HG02884 (cell line): ENCODE measurements around the gene ASTN2.
"Not testable (repeated sequence)": the region's sequence is repeated elsewhere in the genome, so short reads cannot be mapped to it uniquely, and the experiment has no call there.

Source experiments
- ATAC-seq: cut with Tn5 transposase; IDR thresholded peaks from one replicate; pipeline ENCODE4 v1.9.1; 2021; ENCODE audit warnings: mild to moderate bottlenecking, moderate library complexity; ENCODE audit not compliant: unreplicated experiment

ASTN2 gene

DNA sequence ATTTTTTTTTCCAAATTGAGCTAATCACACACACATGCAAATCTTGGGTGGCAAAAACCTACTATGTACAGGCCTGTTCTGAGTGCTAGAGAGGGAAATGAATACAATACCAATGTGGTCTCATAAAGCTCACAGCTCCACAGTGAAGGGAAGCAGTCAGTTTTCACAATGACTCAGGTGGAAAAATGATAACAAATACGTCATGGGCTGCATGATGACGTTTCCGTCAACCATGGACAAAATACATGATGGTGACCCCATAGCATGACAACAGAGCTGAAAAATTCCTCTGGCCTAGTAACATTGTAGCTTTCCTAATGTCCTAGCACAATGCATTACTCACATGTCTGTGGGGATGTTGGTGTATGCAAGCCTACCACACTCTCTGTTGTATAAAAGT, 475.2 kb downstream of the ASTN2 start:
- ATAC-seq, result peak; percentile 36

GRCh38 chr9:116939161-116939560, 475.7 kb downstream of the ASTN2 start:
- no peak for ATAC-seq

DNA sequence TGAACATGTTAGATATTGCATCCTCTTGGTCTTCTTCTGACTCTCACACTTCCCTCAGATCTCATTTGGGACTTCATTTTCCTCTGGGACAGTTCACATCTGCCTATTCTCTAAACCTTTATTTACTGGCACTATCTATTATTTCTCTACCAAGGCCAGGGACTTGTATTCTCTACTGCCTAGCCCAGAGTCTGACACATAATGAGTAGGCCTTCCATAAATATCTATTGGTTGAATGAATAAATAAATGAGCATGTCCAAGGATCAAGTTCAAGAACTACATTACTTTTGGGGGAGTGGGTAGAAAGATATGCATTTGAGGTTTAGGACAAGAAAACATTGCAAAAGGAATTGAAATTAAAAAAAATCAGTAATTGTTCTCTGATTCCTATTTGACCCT, 477.5 kb downstream of the ASTN2 start:
- ATAC-seq, result no peak

- no peak for ATAC-seq
Measured at GRCh38 chr9:116935149-116935897, 479.5 kb downstream of the ASTN2 start.

DNA sequence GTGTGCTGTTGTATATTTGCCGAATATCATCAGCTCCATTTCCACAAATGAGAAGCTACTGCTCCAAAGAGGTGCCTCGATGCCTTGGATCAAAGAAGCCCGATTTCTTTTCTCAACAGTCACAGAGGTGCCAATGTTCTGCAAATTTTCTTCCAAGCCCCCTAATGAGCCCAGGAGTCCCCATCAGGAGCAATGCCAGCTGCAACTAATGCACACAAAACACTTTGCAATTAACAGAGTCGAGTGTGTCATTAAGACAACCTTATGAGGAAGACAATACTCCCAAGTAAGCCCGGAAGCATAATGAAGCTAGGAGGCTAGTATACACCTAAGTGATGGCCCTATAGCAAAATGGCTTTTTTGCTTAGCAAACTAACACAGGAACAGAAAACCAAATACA, 480.7 kb downstream of the ASTN2 start:
- ATAC-seq, result no peak

DNA sequence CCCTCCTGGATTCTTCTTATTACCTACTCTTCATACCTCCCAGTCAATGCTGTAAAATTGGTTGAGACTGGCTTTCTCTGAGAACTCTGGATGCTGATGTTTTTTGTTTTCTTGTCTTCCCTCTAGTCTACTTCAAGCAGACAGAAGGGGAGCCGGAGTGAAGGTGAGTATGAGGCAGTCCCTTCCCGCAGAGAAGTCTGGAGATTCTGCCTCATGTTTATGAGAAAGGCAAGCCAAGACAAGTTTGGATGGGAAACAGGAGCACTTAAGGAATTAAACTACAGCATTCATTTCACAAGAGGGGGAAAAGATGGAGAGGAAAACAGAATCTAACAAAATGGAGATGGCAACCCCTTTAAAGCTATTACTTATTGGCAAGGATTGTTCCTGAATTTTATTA, 481.6 kb downstream of the ASTN2 start:
- ATAC-seq, result no peak

- ATAC-seq, result no peak
Measured at GRCh38 chr9:116929621-116930020, 485.2 kb downstream of the ASTN2 start.

DNA sequence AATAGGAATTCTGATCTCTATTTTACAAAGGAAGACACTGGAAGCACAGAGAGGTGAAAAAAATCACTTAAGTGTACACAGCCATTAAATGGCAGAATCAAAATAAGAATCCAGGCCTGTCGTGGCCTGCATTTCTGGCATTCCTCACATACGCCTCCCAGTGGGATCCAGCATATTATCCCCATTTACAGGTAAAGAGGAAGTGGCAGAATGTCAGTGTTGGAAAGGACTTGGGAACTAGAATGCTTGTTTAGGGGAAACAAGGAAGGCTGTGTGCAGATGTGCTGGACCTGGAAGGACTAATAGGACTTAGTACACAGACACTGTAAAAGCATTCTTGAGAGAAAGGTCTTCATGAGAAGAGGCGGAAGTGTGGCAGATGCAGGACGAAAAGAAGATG, 486.0 kb downstream of the ASTN2 start:
- no peak for ATAC-seq

DNA sequence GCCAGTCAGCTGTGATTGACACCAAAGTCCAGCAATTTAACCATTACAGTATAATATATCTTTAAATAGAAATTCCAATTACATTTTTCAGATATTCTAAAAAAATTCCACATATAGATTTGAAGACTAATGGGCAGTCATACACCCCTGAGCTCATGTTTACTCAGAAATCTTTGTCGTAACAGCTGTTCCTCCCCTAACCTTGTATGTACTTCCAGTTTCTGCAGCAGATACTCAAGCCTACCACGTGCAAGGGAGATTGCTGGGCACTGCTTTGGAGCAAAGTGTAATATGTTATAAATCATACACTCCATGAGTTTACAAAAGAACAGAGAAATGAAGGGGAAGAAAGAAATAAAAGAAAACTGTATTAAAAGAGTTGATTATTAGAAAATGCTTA, 486.6 kb downstream of the ASTN2 start:
- ATAC-seq, result no peak

DNA sequence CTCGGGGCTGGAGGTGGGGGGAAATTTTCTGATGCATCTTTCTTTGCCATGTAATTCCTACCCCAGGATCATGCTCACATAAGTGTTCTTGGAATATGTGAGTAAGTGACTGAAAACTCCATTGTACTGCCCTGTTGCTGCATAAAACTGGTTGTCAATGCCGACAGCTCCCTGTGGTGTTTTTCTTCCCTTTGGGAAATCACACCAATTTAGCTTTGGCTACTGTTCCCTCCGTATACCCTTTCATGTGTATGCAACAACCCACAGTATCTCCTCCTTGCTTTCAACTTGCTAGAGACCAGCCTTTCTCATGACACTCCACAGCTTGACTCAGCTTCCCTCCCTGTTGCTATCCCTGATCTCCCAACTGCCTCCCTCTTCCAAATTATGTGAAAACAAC, 487.1 kb downstream of the ASTN2 start:
- no peak for ATAC-seq

DNA sequence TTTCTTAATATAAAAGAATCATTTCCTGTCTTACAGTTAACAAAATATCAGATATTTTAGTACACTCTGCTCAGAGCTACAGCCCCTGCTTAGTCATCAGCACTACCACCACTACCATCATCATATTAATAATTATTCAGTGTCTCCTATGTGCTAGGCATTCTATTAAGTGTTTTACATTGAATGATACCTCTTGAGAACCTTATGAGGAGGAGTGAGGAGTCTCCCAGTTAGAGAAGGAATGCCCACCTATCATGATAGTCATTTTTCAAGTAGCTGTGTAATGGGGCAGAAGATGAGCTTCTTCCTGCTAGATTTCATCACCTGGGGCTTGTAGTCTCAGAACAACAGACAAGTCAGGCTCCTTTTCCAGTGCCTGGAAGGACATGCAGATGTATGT, 489.7 kb downstream of the ASTN2 start:
- no peak for ATAC-seq

DNA sequence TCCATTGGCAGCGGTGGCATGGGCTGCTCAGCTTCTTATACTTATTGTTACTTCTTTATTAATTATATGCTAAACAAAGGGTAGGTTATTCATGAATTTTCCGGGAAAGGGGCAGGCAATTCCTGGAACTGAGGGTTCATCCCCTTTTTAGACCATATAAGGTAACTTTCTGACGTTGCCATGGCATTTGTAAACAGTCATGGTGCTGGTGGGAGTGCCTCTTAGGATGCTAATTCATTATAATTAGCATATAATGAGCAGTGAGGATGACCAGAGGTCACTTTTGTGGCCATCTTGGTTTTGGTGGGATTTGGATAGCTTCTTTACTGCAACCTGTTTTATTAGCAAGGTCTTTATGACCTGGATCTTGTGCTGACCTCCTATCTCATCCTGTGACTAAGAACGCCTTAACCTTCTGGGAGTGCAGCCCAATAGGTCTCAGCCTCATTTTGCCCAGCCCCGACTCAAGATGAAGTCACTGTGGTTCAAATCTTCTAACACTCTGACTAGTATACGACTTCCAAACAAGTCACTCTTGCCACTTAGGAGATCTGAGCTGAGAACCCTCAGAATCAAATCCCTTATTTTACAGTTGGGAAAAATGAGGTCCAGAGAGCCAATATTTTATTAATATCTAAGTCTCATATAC, 490.3 kb downstream of the ASTN2 start:
- ATAC-seq, result no peak

- ATAC-seq, result not testable (repeated sequence)
Measured at GRCh38 chr9:116917895-116918508, 496.9 kb downstream of the ASTN2 start.

DNA sequence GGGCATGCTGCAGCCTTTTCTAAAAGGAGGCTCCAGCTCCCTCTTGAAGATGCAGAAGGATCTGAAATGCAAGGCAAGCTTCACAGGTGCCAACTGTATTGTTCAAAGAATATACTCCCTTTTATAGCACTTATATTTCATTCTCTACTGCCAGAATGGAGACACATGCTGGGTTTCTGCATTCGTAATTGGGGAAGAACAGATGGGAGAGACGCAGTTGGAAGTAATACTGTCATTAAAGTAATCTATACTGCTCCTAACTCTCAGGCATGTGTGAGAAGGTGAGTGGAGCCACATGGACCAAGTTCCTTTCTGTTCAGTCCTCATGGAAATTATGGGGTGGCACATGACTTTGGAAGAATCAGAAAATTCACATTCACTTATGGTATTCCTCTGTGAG, 501.3 kb downstream of the ASTN2 start:
- ATAC-seq, result no peak

DNA sequence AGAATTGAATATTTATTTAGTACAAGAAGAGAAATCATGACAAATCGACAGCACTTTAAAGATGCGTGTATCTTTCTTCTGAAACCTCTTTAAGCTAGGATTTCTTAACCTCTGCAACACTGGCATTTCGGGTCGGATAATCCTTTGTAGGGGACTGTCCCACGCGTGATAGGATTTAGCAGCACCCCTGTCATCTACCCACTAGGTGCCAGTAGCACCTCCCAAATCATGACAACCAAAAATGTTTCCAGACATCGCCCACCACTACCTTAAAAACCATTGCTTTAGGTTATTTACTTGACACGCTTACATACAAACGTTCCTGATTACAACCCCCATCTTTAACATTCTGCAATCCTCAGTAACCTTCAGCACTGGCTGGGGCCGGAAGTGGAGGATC, 504.7 kb downstream of the ASTN2 start:
- ATAC-seq, result no peak

DNA sequence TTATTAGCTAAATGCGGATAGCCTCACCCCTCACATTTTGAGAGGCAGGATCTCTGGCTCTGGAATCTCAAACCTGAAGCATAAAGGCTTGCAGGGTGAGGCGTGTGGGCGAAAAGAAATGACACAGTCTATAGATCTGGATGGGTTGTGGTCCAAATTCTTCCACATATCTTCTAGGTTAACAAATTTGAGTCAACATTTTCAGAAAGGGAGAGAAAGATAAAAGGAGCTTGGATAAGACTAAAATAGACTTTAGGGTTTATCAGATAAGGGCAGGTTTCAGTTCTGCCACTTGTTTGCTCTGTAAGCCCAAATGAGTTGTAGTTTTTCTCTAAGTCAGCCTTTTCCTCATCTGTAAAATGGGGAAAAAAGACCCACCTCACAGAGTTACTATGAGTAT, 506.9 kb downstream of the ASTN2 start:
- no peak for ATAC-seq

DNA sequence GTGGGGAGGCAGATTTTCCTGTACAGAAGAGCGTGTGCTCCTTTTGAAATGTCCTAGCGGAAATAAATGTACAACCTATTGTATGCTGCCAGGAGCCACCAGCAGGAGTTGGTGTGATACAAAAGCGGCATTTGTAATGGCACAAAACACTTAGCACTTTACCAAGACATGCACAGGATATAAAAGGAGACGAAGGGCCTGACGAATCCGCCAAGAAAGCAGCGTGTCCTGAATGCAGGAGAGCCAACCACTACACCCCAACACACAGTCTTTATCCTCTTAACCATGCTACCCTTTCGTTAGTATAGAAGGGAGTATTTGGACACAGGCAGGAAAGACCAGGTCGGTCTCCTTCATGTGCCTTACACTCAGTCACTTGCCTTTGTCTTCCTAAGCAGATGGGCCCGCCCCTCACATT, 509.7 kb downstream of the ASTN2 start:
- no peak for ATAC-seq

DNA sequence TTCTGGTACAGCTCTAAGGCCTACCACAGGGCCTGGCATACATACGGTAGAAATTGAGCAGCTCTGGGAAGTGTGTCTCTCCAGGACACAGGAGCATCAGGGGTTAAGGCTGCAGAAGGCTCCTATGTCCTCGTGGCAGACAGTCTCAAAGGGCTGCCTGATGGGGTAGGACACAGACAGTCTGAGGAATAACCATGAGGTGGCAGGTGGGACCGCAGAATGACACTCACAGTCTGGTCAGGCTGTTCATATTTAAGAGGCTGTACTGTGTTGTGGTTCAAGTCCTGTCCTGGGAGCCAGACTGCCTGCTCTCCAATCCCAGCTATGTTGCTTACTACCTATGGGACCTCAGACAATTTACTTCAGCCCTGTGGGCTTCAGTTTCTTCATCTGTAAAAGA, 510.7 kb downstream of the ASTN2 start:
- no peak for ATAC-seq

DNA sequence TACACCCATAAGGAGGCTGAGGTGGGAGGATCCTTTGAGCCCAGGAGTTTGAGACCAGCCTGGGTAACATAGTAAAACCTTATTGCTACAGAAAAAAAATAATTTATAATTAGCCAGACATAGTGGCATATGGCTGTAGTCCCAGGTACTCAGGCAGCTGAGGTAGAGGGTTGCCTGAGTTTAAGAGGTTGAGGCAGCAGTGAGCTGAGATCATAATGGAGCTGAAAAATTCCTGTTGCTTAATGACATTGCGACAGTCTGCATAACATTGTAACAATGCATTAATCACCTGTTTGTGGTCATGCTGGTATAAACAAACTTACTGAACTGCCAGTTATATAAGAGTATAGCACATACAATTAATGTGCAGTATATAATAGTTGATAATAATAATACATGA, 513.6 kb downstream of the ASTN2 start:
- no peak for ATAC-seq

- ATAC-seq, result no peak
Measured at GRCh38 chr9:116900543-116900942, 514.3 kb downstream of the ASTN2 start.

DNA sequence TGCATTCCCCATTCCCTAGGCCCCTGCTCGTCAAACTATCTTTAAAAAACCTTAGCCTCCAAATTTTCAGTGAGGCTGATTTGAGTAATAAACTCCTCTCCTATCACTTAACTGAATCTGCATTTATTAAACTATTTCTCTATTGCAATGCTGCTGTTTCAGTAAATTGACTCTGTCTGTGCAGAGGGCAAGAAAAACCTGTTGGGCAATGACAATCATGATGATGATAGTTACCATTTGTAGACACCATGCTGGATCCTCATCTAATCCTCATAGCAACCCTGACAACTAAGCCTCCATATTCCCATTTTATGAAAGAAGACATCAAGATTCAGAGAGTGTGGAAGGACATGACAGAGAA, 514.9 kb downstream of the ASTN2 start:
- no peak for ATAC-seq

- no peak for ATAC-seq
Measured at GRCh38 chr9:116899337-116900006, 515.4 kb downstream of the ASTN2 start.
